ENCODE results near the gene NID1.
"Not testable (repeated sequence)": the region's sequence is repeated elsewhere in the genome, so short reads cannot be mapped to it uniquely, and the experiment has no call there.

The NID1 gene

DNA sequence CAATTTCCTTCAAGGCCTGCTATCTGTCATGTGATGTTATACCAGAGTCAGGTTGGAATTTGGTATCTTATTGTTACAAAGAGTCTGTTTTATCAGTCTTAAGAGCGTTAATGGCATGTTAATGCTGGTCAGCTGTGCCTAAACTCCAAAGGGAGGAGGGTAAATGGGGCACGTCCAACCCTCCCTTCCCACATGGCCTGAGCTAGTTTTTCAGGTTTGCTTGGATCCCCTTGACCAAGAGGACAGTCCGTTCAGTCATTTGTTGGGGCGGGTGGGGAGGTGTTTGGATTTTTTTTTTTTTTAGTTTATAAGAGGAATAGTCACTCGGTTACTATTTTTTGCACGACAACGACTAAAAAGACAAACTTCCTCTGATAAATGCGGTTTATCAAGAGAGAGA lies 134.3 kb downstream of the NID1 start:
- no peak overlapping the region for H3K27ac ChIP-seq (ENCODE audit: low read length)
- no peaks in the 10 kb centered on the region for H3K79me2 ChIP-seq (ENCODE audit: insufficient read depth, low read length)
- H2AFZ ChIP-seq (ENCODE audit: low read depth, low read length): no peak overlapping the region
- H3K9me3 ChIP-seq (ENCODE audit: insufficient read depth, low read length, severe bottlenecking): no peaks in the 10 kb centered on the region
- H3K27me3 ChIP-seq (ENCODE audit: insufficient read depth, low read length, poor library complexity): peaks cover 23% of the 10 kb centered on the region
- DNase-seq (no peak), ATAC-seq (ENCODE audit: insufficient read depth, low read depth) (no peak)
- no peaks in the 10 kb centered on the region for H3K4me1 ChIP-seq (ENCODE audit: insufficient read depth, low read length)
- no peaks in the 10 kb centered on the region for H4K20me1 ChIP-seq (ENCODE audit: insufficient read depth, low read length)
- no peak for TF ChIP-seq EZH2 (IDR thresholded peaks at IDR 0.05; ENCODE audit: borderline replicate concordance, low read depth, low read length, severe bottlenecking)
- TF ChIP-seq, protein P1, sequence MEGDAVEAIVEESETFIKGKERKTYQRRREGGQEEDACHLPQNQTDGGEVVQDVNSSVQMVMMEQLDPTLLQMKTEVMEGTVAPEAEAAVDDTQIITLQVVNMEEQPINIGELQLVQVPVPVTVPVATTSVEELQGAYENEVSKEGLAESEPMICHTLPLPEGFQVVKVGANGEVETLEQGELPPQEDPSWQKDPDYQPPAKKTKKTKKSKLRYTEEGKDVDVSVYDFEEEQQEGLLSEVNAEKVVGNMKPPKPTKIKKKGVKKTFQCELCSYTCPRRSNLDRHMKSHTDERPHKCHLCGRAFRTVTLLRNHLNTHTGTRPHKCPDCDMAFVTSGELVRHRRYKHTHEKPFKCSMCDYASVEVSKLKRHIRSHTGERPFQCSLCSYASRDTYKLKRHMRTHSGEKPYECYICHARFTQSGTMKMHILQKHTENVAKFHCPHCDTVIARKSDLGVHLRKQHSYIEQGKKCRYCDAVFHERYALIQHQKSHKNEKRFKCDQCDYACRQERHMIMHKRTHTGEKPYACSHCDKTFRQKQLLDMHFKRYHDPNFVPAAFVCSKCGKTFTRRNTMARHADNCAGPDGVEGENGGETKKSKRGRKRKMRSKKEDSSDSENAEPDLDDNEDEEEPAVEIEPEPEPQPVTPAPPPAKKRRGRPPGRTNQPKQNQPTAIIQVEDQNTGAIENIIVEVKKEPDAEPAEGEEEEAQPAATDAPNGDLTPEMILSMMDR (IDR thresholded peaks at IDR 0.05; ENCODE audit: borderline replicate concordance, extremely low read depth, low read length, poor library complexity, severe bottlenecking): no peak
- H3K36me3 ChIP-seq (ENCODE audit: insufficient read depth, low read length): no peaks in the 10 kb centered on the region
- no peak overlapping the region for H3K4me2 ChIP-seq (ENCODE audit: insufficient read depth, low read length)
- H3K4me3 ChIP-seq (ENCODE audit: low read depth in 1 of 2, low read length in 2 of 2): no peak overlapping the region
- no peak overlapping the region for H3K9ac ChIP-seq (ENCODE audit: low read depth, low read length)

DNA sequence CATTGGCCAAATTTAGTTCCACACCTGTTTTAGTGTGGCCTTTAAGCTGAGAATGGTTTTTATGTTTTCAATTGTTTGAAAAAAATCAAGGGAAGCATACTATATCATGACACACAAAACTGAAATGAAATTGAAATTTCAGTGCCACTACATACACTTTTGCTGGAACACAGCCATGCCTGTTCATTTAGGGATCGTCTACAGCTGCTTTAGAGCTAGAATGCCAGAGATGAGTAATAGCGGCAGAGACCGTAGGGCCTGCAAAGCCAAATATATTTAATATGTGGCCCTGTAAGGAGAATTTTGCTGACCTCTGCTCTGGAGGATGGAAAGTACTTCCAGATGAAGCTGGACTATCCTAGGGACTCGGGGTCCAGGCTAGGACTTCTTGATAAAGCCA lies 135.7 kb downstream of the NID1 start:
- no peak for DNase-seq
- Histone ChIP-seq H3K36me3 (ENCODE audit: insufficient read depth, low read length) (no peaks in the 10 kb centered on the region), H2AFZ (ENCODE audit: low read depth, low read length) (no peak overlapping the region), H3K9ac (ENCODE audit: low read depth, low read length) (no peak overlapping the region), H3K79me2 (ENCODE audit: insufficient read depth, low read length) (no peaks in the 10 kb centered on the region), H3K4me2 (ENCODE audit: insufficient read depth, low read length) (no peak overlapping the region), H3K4me1 (ENCODE audit: insufficient read depth, low read length) (no peaks in the 10 kb centered on the region), H3K27ac (ENCODE audit: low read length) (no peak overlapping the region), H3K9me3 (ENCODE audit: insufficient read depth, low read length, severe bottlenecking) (no peaks in the 10 kb centered on the region), H3K4me3 (ENCODE audit: low read depth in 1 of 2, low read length in 2 of 2) (no peak overlapping the region), H3K27me3 (ENCODE audit: insufficient read depth, low read length, poor library complexity) (peaks cover 23% of the 10 kb centered on the region), H4K20me1 (ENCODE audit: insufficient read depth, low read length) (no peaks in the 10 kb centered on the region)
- no peak for TF ChIP-seq EZH2 (IDR thresholded peaks at IDR 0.05; ENCODE audit: borderline replicate concordance, low read depth, low read length, severe bottlenecking)
- TF ChIP-seq, protein P1 (IDR thresholded peaks at IDR 0.05; ENCODE audit: borderline replicate concordance, extremely low read depth, low read length, poor library complexity, severe bottlenecking): no peak
- ATAC-seq (ENCODE audit: insufficient read depth, low read depth): no peak

DNA sequence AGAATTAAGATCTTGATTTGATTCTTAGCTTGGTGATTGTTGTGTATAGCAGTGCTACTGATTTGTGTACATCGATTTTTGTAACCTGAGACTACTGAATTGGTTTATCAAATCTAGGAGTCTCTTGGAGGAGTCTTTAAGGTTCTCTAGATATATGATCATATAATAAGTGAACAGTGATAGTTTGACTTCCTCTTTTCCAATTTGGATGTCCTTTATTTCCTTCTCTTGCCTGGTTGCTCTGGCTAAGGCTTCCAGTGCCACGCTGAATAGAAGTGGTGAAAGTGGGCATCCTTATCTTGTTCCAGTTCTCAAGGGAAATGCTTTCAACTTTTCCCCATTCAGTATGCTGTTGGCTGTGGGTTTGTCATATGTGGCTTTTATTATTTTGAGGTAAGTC lies 136.7 kb downstream of the NID1 start:
- Histone ChIP-seq H3K27me3 (ENCODE audit: insufficient read depth, low read length, poor library complexity) (peaks cover 19% of the 10 kb centered on the region), H3K79me2 (ENCODE audit: insufficient read depth, low read length) (no peaks in the 10 kb centered on the region), H3K27ac (ENCODE audit: low read length) (no peak overlapping the region), H3K36me3 (ENCODE audit: insufficient read depth, low read length) (no peaks in the 10 kb centered on the region), H2AFZ (ENCODE audit: low read depth, low read length) (no peak overlapping the region), H4K20me1 (ENCODE audit: insufficient read depth, low read length) (no peaks in the 10 kb centered on the region), H3K4me2 (ENCODE audit: insufficient read depth, low read length) (no peak overlapping the region), H3K4me3 (ENCODE audit: low read depth in 1 of 2, low read length in 2 of 2) (no peak overlapping the region), H3K9ac (ENCODE audit: low read depth, low read length) (no peak overlapping the region), H3K9me3 (ENCODE audit: insufficient read depth, low read length, severe bottlenecking) (no peaks in the 10 kb centered on the region), H3K4me1 (ENCODE audit: insufficient read depth, low read length) (no peaks in the 10 kb centered on the region)
- ATAC-seq (ENCODE audit: insufficient read depth, low read depth): no peak
- TF ChIP-seq, protein P1 (IDR thresholded peaks at IDR 0.05; ENCODE audit: borderline replicate concordance, extremely low read depth, low read length, poor library complexity, severe bottlenecking): no peak
- no peak for TF ChIP-seq EZH2 (IDR thresholded peaks at IDR 0.05; ENCODE audit: borderline replicate concordance, low read depth, low read length, severe bottlenecking)
- no peak for DNase-seq

DNA sequence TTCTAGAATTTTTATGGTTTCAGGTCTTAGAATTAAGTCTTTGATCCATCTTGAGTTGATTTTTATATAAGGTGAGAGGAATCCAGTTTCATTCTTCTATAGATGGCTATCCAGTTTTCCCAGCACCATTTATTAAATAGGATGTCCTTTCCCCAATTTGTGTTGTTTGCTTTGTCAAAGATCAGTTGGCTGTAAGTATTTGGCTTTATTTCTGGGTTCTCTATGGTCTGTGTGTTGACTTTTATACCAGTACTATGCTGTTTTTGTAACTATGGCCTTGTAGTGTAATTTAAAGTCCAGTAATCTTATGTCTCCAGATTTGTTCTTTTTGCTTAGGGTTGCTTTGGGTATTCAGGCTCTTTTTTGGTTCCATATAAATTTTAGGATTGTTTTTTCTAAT lies 137.3 kb downstream of the NID1 start:
- DNase-seq; H3K9ac ChIP-seq (ENCODE audit: low read depth, low read length); H2AFZ ChIP-seq (ENCODE audit: low read depth, low read length); H3K27ac ChIP-seq (ENCODE audit: low read length); H3K4me2 ChIP-seq (ENCODE audit: insufficient read depth, low read length); H4K20me1 ChIP-seq (ENCODE audit: insufficient read depth, low read length); H3K9me3 ChIP-seq (ENCODE audit: insufficient read depth, low read length, severe bottlenecking); H3K4me1 ChIP-seq (ENCODE audit: insufficient read depth, low read length); ATAC-seq (ENCODE audit: insufficient read depth, low read depth); H3K4me3 ChIP-seq (ENCODE audit: low read depth in 1 of 2, low read length in 2 of 2); H3K36me3 ChIP-seq (ENCODE audit: insufficient read depth, low read length); H3K79me2 ChIP-seq (ENCODE audit: insufficient read depth, low read length): not testable (repeated sequence)
- H3K27me3 ChIP-seq (ENCODE audit: insufficient read depth, low read length, poor library complexity): peaks cover 18% of the 10 kb centered on the region
